WTC11 (cell line): ENCODE measurements around the gene GCC2.

Source experiments
- ATF1 ChIP-seq: sonication (generic); formaldehyde crosslinking; IDR thresholded peaks from 2 replicates; pipeline ENCODE4 v1.8.1; 2023; ENCODE audit warnings: mild to moderate bottlenecking, moderate library complexity, missing genetic modification reagents
- CBFB ChIP-seq: sonication (generic); formaldehyde crosslinking; IDR thresholded peaks from 2 replicates; pipeline ENCODE4 v1.8.1; 2022; ENCODE audit warnings: mild to moderate bottlenecking, low read depth, missing genetic modification reagents
- CREM ChIP-seq: sonication (generic); formaldehyde crosslinking; IDR thresholded peaks from 2 replicates; pipeline ENCODE4 v1.8.1; 2022; ENCODE audit warnings: mild to moderate bottlenecking, missing genetic modification reagents, moderate library complexity
- CTCF ChIP-seq: fragments of 200-600 bp; IDR thresholded peaks from 2 replicates; pipeline ENCODE4 v1.8.0; 2022; ENCODE audit warnings: antibody characterized with exemption
- FOXP1 ChIP-seq: sonication (generic); formaldehyde crosslinking; IDR thresholded peaks from 2 replicates; pipeline ENCODE4 v1.8.0; 2022; ENCODE audit warnings: missing genetic modification reagents, mild to moderate bottlenecking, moderate library complexity, borderline replicate concordance
- HMGXB4 ChIP-seq: sonication (generic); formaldehyde crosslinking; IDR thresholded peaks from 2 replicates; pipeline ENCODE4 v1.8.1; 2023; ENCODE audit warnings: mild to moderate bottlenecking, moderate library complexity, missing genetic modification reagents
- JAZF1 ChIP-seq: fragments of 250-450 bp; sonication (Bioruptor Pico); IDR thresholded peaks from 2 replicates; pipeline ENCODE4 v1.9.0; 2021; ENCODE audit warnings: moderate library complexity, mild to moderate bottlenecking, inconsistent platforms
- JUN ChIP-seq: sonication (generic); formaldehyde crosslinking; IDR thresholded peaks from 2 replicates; pipeline ENCODE4 v1.8.0; 2023; ENCODE audit warnings: mild to moderate bottlenecking, missing genetic modification reagents
- ZNF121 ChIP-seq: sonication (generic); formaldehyde crosslinking; IDR thresholded peaks from 2 replicates; pipeline ENCODE4 v1.8.0; 2023; ENCODE audit warnings: missing genetic modification reagents
- ZNF138 ChIP-seq: sonication (generic); formaldehyde crosslinking; conservative IDR thresholded peaks from 2 replicates; pipeline ENCODE4 v1.8.1; 2022; ENCODE audit warnings: mild to moderate bottlenecking, moderate library complexity, missing genetic modification reagents
- ZSCAN18 ChIP-seq: fragments of 250-450 bp; sonication (Bioruptor Pico); IDR thresholded peaks from 2 replicates; pipeline ENCODE4 v2.1.2; 2022; ENCODE audit warnings: mild to moderate bottlenecking, moderate library complexity

- TF ChIP-seq CREM (CRISPR knock-in tag): no peak
- TF ChIP-seq CTCF: no peak
- TF ChIP-seq FOXP1 (CRISPR knock-in tag): no peak
- TF ChIP-seq JUN: no peak
- TF ChIP-seq JAZF1 (CRISPR knock-in tag): no peak
- no peak for TF ChIP-seq ZNF121 (CRISPR knock-in tag)
- no peak for TF ChIP-seq ZSCAN18 (CRISPR knock-in tag)
- TF ChIP-seq HMGXB4 (CRISPR knock-in tag): no peak
- TF ChIP-seq ZNF138: no peak
- TF ChIP-seq ATF1: no peak
- TF ChIP-seq CBFB: no peak
Measured at GRCh38 chr2:108450863-108451262, 1.9 kb downstream of the GCC2 start.
